ENCODE results near the gene SLC37A1.

DNA sequence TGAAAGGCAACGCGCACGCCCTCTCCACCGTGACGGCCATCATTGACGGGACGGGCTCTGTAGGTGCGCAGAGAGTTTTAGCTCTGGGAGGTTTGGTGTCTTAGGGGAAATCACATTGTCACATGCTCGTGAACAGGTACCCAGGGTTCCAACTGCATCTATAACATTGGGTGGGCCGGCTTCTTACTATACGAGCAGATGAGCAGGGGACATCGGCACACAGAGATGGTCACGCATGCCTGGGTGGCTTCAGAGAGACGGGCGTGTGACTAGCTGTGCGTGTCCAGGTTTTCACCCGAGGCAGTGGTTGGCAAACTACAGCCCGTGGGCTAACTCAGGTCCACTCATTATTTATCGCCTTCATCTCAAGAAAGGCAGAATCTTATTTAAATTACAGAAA, 54.7 kb downstream of the SLC37A1 start:
- TF ChIP-seq POLR2AphosphoS5 (IDR thresholded peaks at IDR 0.05; ENCODE audit: low read depth, low read length) (no peak), TAF1 (IDR thresholded peaks at IDR 0.05; ENCODE audit: borderline replicate concordance, insufficient read depth, low read length) (no peak)
